ENCODE data around the gene CLSTN2.

DNA sequence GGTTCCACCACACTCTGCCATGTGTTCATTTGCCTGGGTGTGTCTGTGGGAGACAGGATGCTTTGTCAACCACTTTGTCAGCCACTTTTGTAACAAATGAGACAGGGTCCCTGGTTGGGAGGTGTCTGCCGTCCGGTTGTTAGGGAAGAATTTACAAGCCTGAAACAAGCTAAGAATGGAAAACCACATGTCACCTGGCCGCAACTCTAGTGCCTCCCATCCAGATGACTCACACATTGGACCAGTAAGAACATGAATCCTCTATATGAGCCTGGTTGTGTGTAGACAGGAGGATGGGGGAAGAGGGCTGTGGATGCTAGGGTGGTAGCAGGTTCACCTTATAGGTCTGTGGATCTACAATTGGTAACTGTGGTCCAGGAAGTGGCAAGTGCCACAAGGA, 335.3 kb downstream of the CLSTN2 start:
- no peak for TF ChIP-seq CTCF (IDR thresholded peaks at IDR 0.05 in 2 of 3, conservative IDR thresholded peaks at IDR 0.05 in 1 of 3; ENCODE audit: borderline replicate concordance in 1 of 3, insufficient read depth in 1 of 3, low read depth in 2 of 3, low read length in 2 of 3)
- TF ChIP-seq ZFX (IDR thresholded peaks at IDR 0.05): no peak
- TF ChIP-seq POLR2A (IDR thresholded peaks at IDR 0.05; ENCODE audit: borderline replicate concordance, extremely low read depth, insufficient read depth, insufficient read length): no peak
- TF ChIP-seq CEBPB (IDR thresholded peaks at IDR 0.05; ENCODE audit: low read depth): no peak
- TF ChIP-seq JUND (IDR thresholded peaks at IDR 0.05): no peak
- TF ChIP-seq SP1 (IDR thresholded peaks at IDR 0.05; ENCODE audit: low read depth): no peak
- no peak for TF ChIP-seq EZH2phosphoT487 (IDR thresholded peaks at IDR 0.05; ENCODE audit: borderline replicate concordance)
- TF ChIP-seq POLR2AphosphoS5 (IDR thresholded peaks at IDR 0.05; ENCODE audit: low read depth, low read length): no peak
- no peak for TF ChIP-seq EZH2 (IDR thresholded peaks at IDR 0.05)
- TF ChIP-seq RAD21 (IDR thresholded peaks at IDR 0.05; ENCODE audit: low read depth): no peak
- no peak for TF ChIP-seq FOSL1 (IDR thresholded peaks at IDR 0.05; ENCODE audit: low read depth)
- no peak for TF ChIP-seq ZNF274 (IDR thresholded peaks at IDR 0.05; ENCODE audit: low read depth, low read length)

Measured in HCT116 (cell line).